Trophoblast cell (in vitro differentiated cells and primary cell): ENCODE results near the gene SLC13A3.

Experiments
- DNase-seq, 2 donors: peaks; one replicate each; pipeline ENCODE4 v3.0.0-alpha.2; 2016
- H2AFZ ChIP-seq: 2 replicates; pipeline ENCODE4 v1.6.1; 2013; ENCODE audit warnings: low read length, moderate library complexity, mild to moderate bottlenecking; ENCODE audit not compliant: insufficient read depth, poor library complexity
- H2AK5ac ChIP-seq: 2 replicates; pipeline ENCODE4 v1.6.1; 2013; ENCODE audit warnings: mild to moderate bottlenecking, low read length
- H2BK120ac ChIP-seq: 2 replicates; pipeline ENCODE4 v1.6.1; 2013; ENCODE audit warnings: low read length, mild to moderate bottlenecking, moderate library complexity; ENCODE audit not compliant: insufficient read depth, poor library complexity
- H2BK12ac ChIP-seq: 2 replicates; pipeline ENCODE4 v1.6.1; 2013; ENCODE audit warnings: mild to moderate bottlenecking, low read length, moderate library complexity
- H2BK5ac ChIP-seq: 2 replicates; pipeline ENCODE4 v1.6.1; 2013; ENCODE audit warnings: low read length, low read depth, moderate library complexity, mild to moderate bottlenecking; ENCODE audit not compliant: poor library complexity
- H3K14ac ChIP-seq: 2 replicates; pipeline ENCODE4 v1.6.1; 2013; ENCODE audit warnings: mild to moderate bottlenecking, low read length
- H3K18ac ChIP-seq: 2 replicates; pipeline ENCODE4 v1.6.1; 2013; ENCODE audit warnings: mild to moderate bottlenecking, low read length
- H3K23ac ChIP-seq: 2 replicates; pipeline ENCODE4 v1.6.1; 2013; ENCODE audit warnings: low read length
- H3K27ac ChIP-seq: 2 replicates; pipeline ENCODE4 v1.5.1; 2013; ENCODE audit warnings: low read depth, mild to moderate bottlenecking, inconsistent platforms, low read length, moderate library complexity
- H3K27me3 ChIP-seq: 2 replicates; pipeline ENCODE4 v1.6.1; 2013; ENCODE audit warnings: inconsistent platforms, mild to moderate bottlenecking, low read length, moderate library complexity; ENCODE audit not compliant: insufficient read depth
- H3K36me3 ChIP-seq, 2 experiments: 1 replicate in 1 of 2; 2 replicates in 1 of 2; pipeline ENCODE4 v1.6.1; 2013; ENCODE audit warnings: low read length in 2 of 2, mild to moderate bottlenecking in 2 of 2, moderate library complexity in 1 of 2; ENCODE audit not compliant: insufficient read depth in 2 of 2, control insufficient read depth in 1 of 2
- H3K4ac ChIP-seq: 2 replicates; pipeline ENCODE4 v1.6.1; 2013; ENCODE audit warnings: low read depth, mild to moderate bottlenecking, low read length, moderate library complexity
- H3K4me1 ChIP-seq, 2 experiments: 1 replicate in 1 of 2; 2 replicates in 1 of 2; pipeline ENCODE4 v1.6.1; 2013; ENCODE audit warnings: low read length in 2 of 2, mild to moderate bottlenecking in 2 of 2, moderate library complexity in 1 of 2; ENCODE audit not compliant: insufficient read depth in 2 of 2, control insufficient read depth in 1 of 2
- H3K4me2 ChIP-seq: 2 replicates; pipeline ENCODE4 v1.6.1; 2013; ENCODE audit warnings: inconsistent platforms, mild to moderate bottlenecking, low read length, moderate library complexity
- H3K4me3 ChIP-seq: 2 replicates; pipeline ENCODE4 v1.5.1; 2013; ENCODE audit warnings: mild to moderate bottlenecking, low read depth, low read length, inconsistent platforms
- H3K79me1 ChIP-seq: one replicate; pipeline ENCODE4 v1.6.1; 2013; ENCODE audit warnings: low read length
- H3K79me2 ChIP-seq: 2 replicates; pipeline ENCODE4 v1.6.1; 2013; ENCODE audit warnings: low read length, mild to moderate bottlenecking; ENCODE audit not compliant: control insufficient read depth, insufficient read depth, poor library complexity
- H3K9ac ChIP-seq: 2 replicates; pipeline ENCODE4 v1.6.1; 2013; ENCODE audit warnings: mild to moderate bottlenecking, low read length
- H3K9me3 ChIP-seq: 2 replicates; pipeline ENCODE4 v1.6.1; 2013; ENCODE audit warnings: low read depth, mild to moderate bottlenecking, control low read depth, inconsistent platforms, low read length; ENCODE audit not compliant: insufficient read depth
- H4K12ac ChIP-seq: 2 replicates; pipeline ENCODE4 v1.6.1; 2013; ENCODE audit warnings: low read depth, mild to moderate bottlenecking, low read length, moderate library complexity
- H4K8ac ChIP-seq: 2 replicates; pipeline ENCODE4 v1.6.1; 2013; ENCODE audit warnings: low read depth, mild to moderate bottlenecking, low read length, moderate library complexity
- H4K91ac ChIP-seq: one replicate; pipeline ENCODE4 v1.6.1; 2013; ENCODE audit warnings: low read depth, mild to moderate bottlenecking, low read length, moderate library complexity
- WGBS: extraction: QIAGEN DNeasy Blood & Tissue Kit; methylation state at CpG from one replicate; pipeline ENCODE4 v1.1.7; 2013; ENCODE audit warnings: missing lambda C conversion rate; ENCODE audit not compliant: insufficient read length, insufficient coverage; ENCODE audit errors: extremely low coverage; 5-methylcytosine and 5-hydroxymethylcytosine counted together

The SLC13A3 gene

GRCh38 chr20:46682063-46682821 is 31.0 kb upstream of the SLC13A3 start:
- H2AK5ac ChIP-seq: no peak overlapping the region
- no peak overlapping the region for H2BK5ac ChIP-seq
- H3K9me3 ChIP-seq: no peaks in the 10 kb centered on the region
- peaks cover 10 to 11% of the 10 kb centered on the region in 2 experiments for H3K36me3 ChIP-seq
- H4K91ac ChIP-seq: no peak overlapping the region
- no peak overlapping the region for H3K4me3 ChIP-seq
- no CpG with 5 or more reads among the region's 9 CpGs for WGBS
- no peak for DNase-seq
- H3K27me3 ChIP-seq: no peaks in the 10 kb centered on the region
- H3K18ac ChIP-seq: no peak overlapping the region
- no peak overlapping the region for H3K9ac ChIP-seq
- no peaks in the 10 kb centered on the region for H3K79me1 ChIP-seq
- peaks cover under 1% of the 10 kb centered on the region for H3K79me2 ChIP-seq
- H3K27ac ChIP-seq: no peak overlapping the region
- peaks cover 5 to 10% of the 10 kb centered on the region in 2 experiments for H3K4me1 ChIP-seq
- no peak overlapping the region for H2BK12ac ChIP-seq
- H3K14ac ChIP-seq: no peak overlapping the region
- no peak overlapping the region for H3K23ac ChIP-seq
- H4K8ac ChIP-seq: no peak overlapping the region
- no peak overlapping the region for H2BK120ac ChIP-seq
- H3K4me2 ChIP-seq: no peak overlapping the region
- H2AFZ ChIP-seq: no peak overlapping the region
- H3K4ac ChIP-seq: no peak overlapping the region
- H4K12ac ChIP-seq: no peak overlapping the region

- Histone ChIP-seq H3K4me2 (no peak overlapping the region), H2AFZ (no peak overlapping the region), H3K4ac (no peak overlapping the region), H2AK5ac (no peak overlapping the region), H3K9ac (no peak overlapping the region), H3K79me2 (no peaks in the 10 kb centered on the region), H4K12ac (no peak overlapping the region), H3K4me1 (peaks cover 5 to 10% of the 10 kb centered on the region in 2 experiments), H3K9me3 (no peaks in the 10 kb centered on the region), H3K14ac (no peak overlapping the region), H3K36me3 (peaks cover 7 to 8% of the 10 kb centered on the region in 2 experiments), H3K79me1 (no peaks in the 10 kb centered on the region), H3K27me3 (no peaks in the 10 kb centered on the region), H3K4me3 (no peak overlapping the region), H3K27ac (no peak overlapping the region), H4K91ac (no peak overlapping the region), H3K18ac (no peak overlapping the region), H4K8ac (no peak overlapping the region), H2BK12ac (no peak overlapping the region), H2BK120ac (no peak overlapping the region), H2BK5ac (no peak overlapping the region), H3K23ac (no peak overlapping the region)
- peak; percentile 68 to 94 for DNase-seq
- WGBS: no CpG with 5 or more reads among the region's 14 CpGs
Observed at GRCh38 chr20:46681032-46681854, 30.0 kb upstream of the SLC13A3 start.

- no peak overlapping the region for H2BK12ac ChIP-seq
- H3K14ac ChIP-seq: no peak overlapping the region
- H2BK120ac ChIP-seq: no peak overlapping the region
- no peak overlapping the region for H4K12ac ChIP-seq
- H3K4me2 ChIP-seq: no peak overlapping the region
- H3K18ac ChIP-seq: no peak overlapping the region
- H3K79me2 ChIP-seq: no peaks in the 10 kb centered on the region
- no peak overlapping the region for H3K4ac ChIP-seq
- no peak overlapping the region for H4K91ac ChIP-seq
- H3K27ac ChIP-seq: no peak overlapping the region
- WGBS: no CpG with 5 or more reads among the region's 2 CpGs
- H3K4me3 ChIP-seq: no peak overlapping the region
- H3K4me1 ChIP-seq: peaks cover 5 to 10% of the 10 kb centered on the region in 2 experiments
- H3K23ac ChIP-seq: no peak overlapping the region
- no peak overlapping the region for H4K8ac ChIP-seq
- H2BK5ac ChIP-seq: no peak overlapping the region
- no peaks in the 10 kb centered on the region for H3K27me3 ChIP-seq
- H3K9ac ChIP-seq: no peak overlapping the region
- no peak overlapping the region for H2AK5ac ChIP-seq
- H3K36me3 ChIP-seq: peaks cover 7 to 8% of the 10 kb centered on the region in 2 experiments
- H2AFZ ChIP-seq: no peak overlapping the region
- no peaks in the 10 kb centered on the region for H3K9me3 ChIP-seq
- H3K79me1 ChIP-seq: no peaks in the 10 kb centered on the region
- no peak for DNase-seq
Observed at GRCh38 chr20:46680684-46681031, 29.4 kb upstream of the SLC13A3 start.

- H3K4me1 ChIP-seq: peaks cover 2 to 3% of the 10 kb centered on the region in 2 experiments
- no peak overlapping the region for H2AK5ac ChIP-seq
- no peaks in the 10 kb centered on the region for H3K9me3 ChIP-seq
- H2BK12ac ChIP-seq: no peak overlapping the region
- peaks cover 6 to 8% of the 10 kb centered on the region in 2 experiments for H3K36me3 ChIP-seq
- H3K4me3 ChIP-seq: no peak overlapping the region
- no peak overlapping the region for H3K4me2 ChIP-seq
- H3K27me3 ChIP-seq: no peaks in the 10 kb centered on the region
- no peak overlapping the region for H3K23ac ChIP-seq
- no peak overlapping the region for H3K27ac ChIP-seq
- no CpG with 5 or more reads among the region's 4 CpGs for WGBS
- no peak overlapping the region for H3K14ac ChIP-seq
- H4K8ac ChIP-seq: no peak overlapping the region
- H4K91ac ChIP-seq: no peak overlapping the region
- H3K4ac ChIP-seq: no peak overlapping the region
- no peak overlapping the region for H2AFZ ChIP-seq
- DNase-seq: no peak
- no peak overlapping the region for H2BK5ac ChIP-seq
- H3K79me2 ChIP-seq: no peaks in the 10 kb centered on the region
- no peak overlapping the region for H3K18ac ChIP-seq
- H2BK120ac ChIP-seq: no peak overlapping the region
- H3K9ac ChIP-seq: no peak overlapping the region
- no peaks in the 10 kb centered on the region for H3K79me1 ChIP-seq
- H4K12ac ChIP-seq: no peak overlapping the region
Observed at GRCh38 chr20:46678516-46678915, 27.3 kb upstream of the SLC13A3 start.
